HG03139 (cell line): ENCODE results near the gene UNC13B.

ENCODE experiments used
- ATAC-seq: cut with Tn5 transposase; IDR thresholded peaks from one replicate; pipeline ENCODE4 v1.9.1; 2021; ENCODE audit not compliant: unreplicated experiment

The UNC13B gene

DNA sequence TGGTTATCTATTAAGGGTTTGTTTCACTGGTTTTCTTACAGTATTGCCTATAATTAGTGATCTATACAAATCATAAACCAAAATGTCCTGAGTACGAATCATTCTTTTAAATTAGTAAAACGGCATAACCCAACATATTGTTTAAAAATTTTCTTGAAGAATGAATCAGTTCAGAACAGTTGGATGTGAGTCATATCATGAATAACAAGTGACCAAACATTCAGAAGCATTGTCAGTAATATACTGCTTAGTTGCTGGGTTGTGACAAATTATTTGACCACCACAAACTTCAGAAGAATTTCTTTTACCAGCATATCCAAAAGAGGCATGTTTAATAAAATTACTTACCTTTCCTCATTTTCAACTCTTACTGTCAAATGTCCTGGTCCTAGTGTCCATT is 111.2 kb downstream of the UNC13B start:
- no peak for ATAC-seq

DNA sequence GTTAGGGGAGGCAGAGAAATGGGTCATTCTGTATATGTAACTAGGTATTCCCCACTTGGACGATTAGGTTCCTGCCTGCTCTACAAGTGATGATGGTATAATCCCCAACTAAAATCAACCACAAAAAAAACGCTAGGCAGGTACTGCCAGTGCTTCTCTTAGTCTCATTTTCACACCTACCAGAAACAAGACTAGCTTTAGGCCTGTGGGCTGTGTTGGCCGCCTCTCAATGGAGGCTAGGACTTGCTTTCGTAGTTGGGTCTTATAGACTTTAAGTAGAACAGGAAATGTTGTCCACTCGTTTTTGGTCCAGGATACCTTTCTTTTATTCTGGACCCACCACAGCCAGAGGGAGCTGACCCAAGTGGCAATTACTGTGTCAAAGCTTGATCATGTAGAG is 111.8 kb downstream of the UNC13B start:
- no peak for ATAC-seq

DNA sequence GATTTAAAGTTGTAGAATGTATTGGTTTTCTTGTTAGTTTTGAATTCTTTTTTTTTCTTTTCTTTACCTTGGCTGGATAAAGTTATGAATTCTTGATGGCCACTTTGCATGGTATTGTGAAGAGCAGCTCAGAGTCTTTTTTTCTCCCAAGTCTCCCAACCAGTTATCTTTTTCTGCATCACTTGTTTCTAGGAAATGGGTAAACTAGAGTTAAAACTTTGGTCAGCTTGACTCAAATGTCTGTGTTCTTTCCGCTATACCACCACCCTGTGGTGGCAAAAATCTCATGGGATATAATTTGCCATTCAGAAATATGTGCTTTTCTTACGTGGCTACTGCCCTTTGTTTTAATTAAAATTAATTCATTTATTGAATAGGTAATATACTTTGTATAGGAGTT is 113.2 kb downstream of the UNC13B start:
- ATAC-seq: no peak

DNA sequence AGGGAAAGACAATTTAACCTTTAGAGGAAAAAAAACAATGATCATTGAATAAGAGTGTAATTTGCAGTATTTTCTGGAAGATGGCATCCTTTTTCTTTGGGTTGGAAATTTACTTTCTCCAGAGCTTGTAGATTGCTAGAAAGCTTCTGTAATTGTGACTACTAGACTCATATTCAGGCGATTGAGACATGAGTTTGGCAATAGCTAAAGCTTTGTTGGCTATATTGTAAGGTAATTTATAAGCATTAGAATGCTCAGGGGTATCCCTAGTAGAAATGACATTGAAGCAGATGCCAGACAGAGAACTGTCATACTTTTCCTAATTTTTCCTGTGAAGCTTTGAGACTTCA is 115.3 kb downstream of the UNC13B start:
- ATAC-seq: no peak

DNA sequence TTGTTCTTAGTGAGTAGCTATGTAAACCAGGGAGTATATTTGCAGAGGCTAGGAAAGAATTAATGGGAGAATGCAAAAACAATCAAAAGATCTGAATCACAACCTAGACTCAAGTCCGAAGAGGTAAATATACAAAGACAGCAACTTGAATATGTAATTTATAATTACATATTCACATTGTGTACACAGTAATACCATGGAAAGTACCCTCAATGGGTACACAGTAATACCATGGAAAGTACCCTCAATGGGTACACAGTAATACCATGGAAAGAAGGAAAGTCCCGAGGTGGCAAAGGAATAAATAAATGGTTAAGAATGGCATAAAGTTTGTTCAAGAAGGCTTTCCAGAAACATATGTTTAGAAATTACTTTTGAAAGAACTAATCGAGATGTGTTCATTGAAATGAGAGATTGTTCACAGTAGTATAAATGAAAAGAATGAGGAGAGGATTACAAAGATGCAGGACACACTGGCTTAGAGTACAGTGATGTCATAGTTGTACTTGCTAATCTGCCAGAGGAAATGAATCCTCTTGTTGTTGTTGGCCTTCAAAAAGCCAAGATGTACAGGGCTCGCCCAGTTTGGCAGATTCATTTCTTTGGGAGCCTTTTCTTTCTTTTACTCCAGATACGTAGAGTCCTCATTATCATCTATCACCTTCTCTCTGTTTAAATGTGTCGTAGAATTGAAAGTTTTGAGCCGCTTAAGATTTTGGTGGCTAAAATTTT is 116.0 kb downstream of the UNC13B start:
- no peak for ATAC-seq

DNA sequence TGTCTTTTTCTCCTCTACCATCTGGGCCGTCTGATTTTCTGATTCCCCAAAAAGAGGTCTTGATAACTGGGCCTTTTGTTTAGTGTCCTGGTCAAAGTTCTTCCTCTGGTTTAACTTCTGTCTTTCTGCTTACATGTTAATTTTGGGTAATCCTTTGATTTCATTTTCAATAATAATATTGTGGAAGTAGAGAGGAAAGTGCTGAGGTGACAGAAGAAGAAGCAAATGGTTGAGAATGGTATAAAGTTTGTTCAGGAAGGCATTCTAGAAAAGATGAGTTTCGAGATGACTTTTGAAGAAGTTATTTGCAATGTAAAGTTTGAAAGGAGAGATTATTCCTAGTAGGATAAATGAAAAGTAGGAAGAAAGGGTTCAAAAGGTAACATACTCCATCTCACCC is 118.1 kb downstream of the UNC13B start:
- no peak for ATAC-seq

DNA sequence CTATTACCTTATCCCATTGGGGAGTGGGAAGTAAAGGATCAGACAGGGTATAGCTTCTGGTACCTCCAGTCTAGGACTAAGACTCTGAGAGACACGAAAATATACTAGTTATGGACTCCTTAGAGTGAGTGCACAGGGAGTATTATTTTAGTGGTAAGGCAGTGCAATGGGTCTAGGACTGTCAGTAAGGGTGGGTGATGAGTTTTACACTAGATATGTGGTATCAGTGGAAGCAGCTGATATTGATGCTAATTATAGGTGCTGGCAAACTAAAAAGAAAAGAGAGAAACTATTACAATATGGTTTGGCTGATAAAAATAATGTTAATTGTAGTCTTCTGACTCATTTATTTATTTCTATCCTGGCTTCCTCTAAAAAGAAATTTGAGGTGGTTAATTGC is 118.6 kb downstream of the UNC13B start:
- ATAC-seq: no peak

DNA sequence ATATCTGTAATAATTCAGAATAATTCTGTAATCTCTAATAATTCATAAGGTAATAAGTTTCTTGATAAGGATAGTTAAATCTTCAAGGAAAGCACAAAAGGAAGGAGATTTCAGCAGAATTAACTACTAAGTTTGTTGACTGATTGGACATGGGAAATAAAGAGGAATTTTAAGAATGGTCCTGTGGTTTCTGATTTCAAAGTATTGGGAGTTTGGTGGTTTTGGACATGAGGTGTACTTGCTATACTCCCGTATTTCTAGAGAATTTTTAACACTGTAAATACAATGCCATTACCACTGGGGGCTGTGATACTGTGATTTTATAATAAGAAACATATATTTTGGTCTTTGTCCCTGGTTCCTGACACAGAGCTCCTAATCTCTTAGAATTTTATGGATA is 123.9 kb downstream of the UNC13B start:
- no peak for ATAC-seq

DNA sequence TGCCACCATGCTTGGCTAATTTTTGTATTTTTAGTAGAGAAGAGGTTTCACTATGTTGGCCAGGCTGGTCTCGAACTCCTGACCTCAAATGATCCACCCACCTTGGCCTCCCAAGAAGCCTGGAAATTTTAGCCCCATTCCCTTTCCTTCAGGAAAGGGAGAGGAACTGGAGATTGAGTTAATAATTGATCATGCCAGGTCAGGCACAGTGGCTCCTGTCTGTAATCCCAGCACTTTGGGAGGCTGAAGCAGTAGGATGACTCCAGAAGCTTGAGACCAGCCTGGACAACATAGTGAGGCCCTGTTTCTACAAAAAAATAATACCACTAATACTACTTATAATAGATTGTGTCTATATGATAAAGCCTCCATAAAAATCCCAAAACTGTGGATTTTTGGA is 124.6 kb downstream of the UNC13B start:
- ATAC-seq: no peak

DNA sequence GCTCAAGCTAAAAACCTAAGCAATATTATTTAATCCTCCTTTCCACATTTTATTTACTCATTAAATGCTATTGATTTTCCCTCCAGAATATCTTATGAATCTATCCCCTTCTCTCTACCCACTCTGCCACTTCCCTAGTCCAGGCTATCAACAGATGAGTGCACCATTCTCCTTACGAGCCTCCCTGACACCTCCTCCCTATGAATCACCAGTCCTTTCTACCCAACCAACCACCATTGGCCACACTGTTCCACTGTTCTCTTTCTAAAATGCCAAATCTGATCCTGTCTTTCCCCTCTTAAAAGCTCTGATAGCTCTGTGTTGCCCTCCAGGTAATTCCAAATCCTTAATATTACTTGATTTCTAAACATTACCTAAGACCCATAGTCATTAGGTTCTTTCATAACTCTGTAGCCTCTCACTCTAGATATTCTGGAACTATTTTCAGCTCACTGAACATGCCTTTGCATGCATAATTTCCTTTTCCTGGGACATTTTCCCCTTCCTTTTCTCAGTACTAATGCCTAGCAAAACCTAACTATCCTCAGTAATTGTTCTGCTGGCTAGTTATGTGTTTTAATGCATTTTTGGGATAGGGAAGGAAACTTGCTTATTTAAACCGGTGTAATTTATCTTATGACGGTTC is 126.3 kb downstream of the UNC13B start:
- no peak for ATAC-seq

DNA sequence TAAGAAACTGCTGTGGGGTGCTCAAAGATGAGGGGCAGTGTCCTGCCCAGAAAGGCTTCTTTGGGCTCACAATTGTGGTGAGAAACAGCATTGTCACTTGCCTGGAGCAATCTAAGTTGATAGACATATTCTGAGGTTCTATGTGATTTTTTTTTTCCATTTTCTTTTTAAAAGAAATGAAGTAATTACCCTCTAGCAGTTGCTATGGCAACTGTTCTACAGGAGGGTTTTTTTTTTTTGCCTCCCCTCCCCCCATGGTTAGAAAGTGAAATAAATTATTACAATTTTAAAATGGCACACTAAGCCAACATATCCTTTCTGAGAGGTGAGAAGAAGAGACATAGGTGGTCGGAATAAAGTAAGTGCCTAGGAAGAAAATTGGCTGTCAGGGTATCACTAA is 127.0 kb downstream of the UNC13B start:
- no peak for ATAC-seq

DNA sequence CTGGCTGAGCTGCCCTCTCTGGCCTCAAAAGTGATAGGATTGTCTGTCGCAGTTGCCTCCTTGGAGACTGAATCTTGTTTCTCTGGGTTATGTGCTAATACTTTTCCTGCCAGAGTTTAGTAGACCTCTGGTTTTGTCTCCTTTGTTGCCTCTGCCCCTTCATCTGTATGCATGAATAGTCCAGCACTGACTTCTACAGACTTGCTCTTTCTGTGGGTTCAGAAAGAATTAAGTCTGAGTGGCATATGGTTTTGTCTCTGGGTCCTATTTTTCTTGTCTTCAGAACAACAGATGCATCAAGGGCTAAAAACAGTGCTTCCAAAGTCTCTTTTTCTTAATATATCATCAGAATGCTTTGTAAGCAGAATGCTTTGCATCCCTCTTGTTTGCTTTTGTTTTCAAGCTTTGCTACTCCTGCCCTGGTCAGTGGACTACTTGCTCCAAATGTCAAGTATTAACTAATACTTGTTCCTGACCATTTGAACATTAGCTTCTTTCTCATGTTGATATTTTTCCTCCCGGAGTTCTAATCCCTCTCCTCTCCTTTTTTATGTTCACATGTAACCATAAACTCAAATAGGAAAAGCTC is 131.7 kb downstream of the UNC13B start:
- ATAC-seq: no peak

DNA sequence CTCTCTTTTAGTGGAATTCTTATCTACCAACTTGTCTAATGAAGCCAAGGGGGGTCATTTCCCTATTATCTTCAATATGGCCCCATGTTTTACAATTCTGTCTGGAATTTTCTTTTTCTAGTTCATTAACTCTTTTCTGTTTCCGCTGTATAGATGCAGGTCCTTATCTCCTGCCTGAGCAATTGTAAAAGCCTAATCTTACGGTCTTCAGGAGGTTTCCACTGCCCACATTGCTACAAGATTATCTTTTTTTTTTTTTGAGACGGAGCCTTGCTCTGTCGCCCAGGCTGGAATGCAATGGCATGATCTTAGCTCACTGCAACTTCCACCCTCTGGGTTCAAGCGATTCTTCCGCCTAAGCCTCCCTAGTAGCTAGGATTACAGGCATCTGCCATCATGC is 132.3 kb downstream of the UNC13B start:
- ATAC-seq: no peak

DNA sequence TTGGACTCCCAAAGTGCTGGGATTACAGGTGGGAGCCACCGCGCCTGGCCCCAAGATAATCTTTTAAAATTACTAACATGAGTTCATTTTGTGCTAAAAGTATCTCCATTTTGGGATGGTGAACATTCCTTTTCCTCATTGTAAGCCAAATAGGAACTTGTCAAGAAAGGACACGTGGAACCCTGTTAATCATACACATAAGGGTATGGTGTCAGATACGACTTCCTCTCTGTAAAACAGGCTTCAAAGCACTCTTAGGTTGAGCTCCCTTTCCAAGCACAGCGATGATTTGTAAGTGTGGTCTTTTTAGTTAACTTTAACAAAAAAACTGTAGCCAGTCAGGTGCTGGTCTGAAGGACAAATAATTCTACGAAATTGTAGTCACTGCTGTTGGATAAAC is 132.7 kb downstream of the UNC13B start:
- ATAC-seq: no peak

DNA sequence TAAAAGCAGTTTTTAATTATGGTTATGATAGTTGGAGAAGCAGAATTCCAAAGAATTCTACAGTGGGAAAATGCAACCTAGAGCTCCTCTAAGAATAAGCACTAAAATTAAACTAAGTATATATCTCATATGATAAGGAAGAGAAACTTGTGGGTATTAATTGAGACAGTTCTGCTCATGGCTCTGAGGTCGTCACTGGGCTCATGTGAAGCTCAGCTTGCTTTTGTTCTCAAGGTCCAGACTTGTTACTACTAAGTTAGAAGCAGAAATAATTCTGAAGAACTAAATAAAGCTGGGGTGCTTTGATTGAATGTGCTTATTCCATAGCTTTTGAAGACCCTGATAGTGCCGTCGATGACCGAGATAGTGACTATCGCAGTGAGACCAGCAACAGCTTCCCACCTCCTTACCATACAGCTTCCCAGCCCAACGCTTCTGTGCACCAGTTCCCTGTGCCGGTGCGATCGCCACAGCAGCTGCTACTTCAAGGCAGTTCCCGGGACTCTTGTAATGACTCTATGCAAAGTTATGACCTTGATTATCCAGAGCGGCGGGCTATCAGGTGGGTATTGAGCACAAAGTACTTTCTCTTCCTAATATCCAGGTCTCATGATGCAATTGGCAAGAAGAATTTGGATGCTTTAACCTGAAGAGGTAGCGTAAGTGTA is 133.7 kb downstream of the UNC13B start:
- no peak for ATAC-seq

DNA sequence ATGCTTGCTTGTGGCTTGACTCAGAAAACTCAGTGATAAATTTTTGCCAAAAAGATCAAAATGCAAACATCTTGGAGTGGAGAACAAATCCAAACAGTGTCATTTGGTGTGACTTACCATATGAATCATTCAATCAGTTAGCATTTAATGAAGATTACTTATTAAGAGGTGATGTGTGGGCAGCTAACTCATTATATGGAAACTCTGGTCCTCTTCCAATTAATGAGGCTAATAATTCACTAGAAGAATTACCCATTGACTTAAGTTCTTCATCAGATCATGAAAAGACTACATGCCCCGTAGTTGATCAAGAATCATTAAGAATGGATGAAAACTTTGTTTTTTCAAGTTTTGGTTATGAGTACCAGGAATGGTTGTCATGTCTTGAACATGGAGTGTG is 141.8 kb downstream of the UNC13B start:
- ATAC-seq: no peak

DNA sequence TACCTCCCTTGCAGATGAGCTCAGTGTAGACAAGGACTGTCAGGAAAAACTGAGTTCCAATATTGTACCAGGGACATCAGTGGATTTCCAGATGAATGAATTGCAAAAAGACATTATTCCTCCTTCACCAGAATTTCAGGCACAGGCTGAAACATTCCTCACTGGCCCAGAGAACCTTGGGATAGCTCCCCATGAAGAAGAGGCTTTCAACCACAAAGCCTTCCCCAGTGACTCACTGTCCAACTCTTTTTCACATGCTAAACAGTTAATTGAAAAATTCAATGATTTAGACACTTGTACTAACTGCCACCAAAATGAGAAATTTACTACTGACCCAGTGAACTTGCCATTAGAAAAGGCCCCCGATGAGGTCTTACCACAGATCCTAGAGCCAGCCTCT is 144.5 kb downstream of the UNC13B start:
- ATAC-seq: no peak

DNA sequence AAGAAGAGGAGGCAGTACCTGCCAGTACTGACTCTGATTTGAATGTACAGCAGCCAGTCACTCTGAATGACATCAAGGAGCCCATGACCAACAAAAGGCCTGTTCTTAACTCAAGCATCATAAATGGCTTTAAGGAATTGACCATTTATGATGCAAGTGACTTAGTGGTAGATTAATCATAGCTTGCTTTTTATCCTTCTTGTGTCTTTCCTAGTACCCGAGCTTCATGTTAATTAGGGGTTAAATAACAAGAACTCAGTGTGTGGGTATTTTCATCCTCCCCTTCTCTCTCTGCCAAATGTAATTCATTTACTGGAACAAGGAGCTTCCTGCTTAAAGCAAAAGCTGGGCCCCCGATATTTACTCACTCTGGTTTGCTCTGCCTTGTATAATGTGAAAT is 146.5 kb downstream of the UNC13B start:
- no peak for ATAC-seq

DNA sequence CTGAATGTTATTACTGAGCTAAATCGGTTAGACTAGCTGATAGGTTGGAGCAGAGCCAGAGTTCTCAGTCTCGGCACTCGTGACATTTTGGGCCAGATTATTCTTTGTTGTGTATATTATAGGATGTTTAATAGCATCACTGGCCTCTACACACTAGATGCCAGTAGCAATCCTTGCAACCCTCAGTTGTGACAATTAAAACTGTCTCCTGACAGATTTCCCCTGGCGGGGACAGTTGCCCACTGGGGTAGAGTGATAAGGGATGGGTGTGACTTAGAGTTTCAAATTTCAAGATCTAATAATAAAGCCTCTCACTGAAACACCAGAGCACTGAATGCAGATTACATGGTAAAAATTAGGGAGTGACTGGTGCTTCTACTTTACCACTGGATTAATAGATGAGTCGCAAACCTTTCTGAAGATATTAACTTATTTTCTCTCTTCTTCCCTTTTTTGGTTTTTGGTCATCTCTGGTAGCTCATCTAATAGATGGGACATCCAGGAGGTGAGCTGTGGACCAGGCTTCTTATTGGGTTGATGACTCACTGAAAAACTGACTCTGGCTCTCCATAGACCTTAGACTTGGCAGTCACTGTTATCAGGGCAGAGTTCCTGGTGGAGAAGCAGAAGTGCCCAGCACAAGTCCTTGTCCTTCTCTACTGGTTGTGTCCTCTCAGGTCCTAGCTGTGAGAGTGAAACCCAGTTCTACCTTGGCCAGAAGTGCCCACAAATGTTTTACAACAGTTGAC is 150.3 kb downstream of the UNC13B start:
- no peak for ATAC-seq

DNA sequence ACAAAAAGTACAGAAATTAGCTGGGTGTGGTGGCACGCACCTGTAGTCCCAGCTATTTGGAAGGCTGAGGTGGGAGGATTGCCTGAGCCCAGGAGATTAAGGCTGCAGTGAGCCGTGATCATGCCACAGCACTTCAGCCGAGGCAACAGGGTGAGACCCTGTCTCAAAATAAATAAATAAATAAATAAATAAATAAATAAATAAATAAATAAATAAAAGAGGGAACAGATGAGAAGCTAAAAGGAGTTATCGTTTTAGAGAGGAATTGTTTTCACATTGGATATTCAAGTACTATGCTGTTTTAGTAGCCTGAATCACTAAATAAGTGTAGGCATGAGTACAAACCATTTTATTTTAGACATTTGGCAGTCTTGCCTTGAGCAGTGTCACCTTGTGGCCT is 151.7 kb downstream of the UNC13B start:
- ATAC-seq: no peak

DNA sequence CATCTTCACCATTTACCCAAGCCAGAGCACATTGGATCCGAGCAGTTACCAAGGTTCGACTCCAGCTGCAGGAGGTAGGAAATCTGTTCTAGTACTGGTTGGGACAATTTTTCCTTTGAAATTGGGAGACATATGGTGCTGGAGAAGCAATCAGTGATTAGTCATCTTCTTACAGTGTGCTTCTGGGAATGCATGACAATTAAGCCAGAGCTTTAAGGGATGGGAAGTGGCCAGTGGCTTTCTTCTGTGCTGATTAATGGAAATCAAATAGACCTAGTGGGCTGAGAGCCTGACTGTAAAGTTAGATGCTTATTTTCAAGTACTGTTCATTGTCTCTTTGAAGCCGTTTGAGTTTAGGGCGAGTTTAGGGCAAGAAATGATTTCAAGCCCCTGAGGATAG is 152.1 kb downstream of the UNC13B start:
- no peak for ATAC-seq
